NCI-H82 treated with DMSO at 0.1 percent for 48 hours (cell line): Measurements from ENCODE around the gene PLCL2.

Experiments
- DNase-seq: peaks from one replicate; lab custom pipeline; 2025; ENCODE audit not compliant: unreplicated experiment; lab: John Stamatoyannopoulos, UW

The PLCL2 gene

DNA sequence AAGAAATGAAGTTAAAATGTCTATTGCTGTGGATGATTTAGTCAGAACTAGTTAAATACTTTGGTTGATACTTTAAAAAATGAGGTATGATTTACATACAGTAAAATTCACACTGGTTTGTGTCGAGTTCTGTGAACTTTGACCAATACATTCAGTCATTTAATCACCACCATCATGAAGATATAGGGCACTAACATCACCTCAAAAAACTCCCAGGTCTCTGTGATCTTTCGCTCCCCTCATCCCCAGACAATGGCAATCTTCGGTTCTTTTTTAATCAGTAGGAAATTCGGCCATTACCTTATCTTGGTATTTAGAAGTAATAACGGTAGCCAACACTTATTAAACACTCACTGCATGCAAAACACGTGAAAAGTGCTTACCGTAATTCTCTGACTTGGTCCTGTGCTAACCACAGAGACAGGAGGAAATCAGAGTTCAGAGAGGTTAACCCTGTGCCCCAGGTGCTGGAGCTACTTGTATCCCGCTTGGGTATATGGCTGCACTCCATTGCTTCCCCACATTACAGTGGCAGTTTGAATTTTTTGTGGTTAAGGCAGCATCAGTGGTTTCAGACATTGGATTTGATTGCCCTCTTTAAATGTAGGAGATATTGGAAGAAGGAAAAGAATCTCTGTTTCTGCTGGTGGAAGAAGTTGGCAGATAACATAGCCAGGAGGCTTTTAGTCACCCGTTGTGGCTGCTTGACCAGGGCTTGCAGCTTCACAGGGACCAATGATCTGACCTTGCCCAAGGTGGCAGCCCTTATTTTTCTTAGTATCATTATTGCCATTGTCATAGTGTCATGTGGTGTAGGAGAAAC lies 4.2 kb downstream of the PLCL2 start:
- DNase-seq: no peak

DNA sequence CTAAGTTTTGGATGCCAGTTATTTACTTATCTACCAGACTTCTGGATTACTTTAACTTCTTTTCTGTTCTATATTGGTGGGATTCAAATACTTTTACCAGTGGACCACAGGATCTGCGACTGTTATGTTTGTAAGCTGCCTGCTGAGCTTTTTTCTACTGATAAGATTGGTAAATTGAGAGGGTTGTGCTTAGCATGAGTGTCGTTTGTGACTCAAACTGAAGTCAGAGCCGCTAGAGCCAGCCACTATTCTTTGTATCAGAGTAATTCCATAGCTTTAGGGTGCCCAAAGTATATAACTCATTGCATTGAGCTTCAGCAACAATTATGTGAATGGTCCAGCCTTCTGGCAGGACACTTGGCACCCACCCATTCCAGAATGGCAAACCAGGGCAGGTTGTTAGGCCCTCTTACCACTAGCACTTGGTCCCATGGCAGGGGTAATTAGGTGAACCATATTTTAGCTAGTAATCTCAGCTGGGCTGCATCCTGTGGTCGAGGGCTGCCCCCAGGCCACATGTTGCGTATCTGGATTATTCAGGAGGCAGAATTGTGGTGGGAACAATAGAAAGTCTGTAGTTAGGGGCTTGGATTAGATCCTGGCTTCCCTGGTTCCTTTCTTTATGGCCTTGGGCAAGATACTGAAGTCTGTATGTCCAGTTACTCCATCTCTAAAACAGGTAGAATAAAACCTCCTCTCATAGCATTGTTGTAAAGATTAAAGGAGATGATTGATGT lies 6.0 kb downstream of the PLCL2 start:
- DNase-seq: no peak

DNA sequence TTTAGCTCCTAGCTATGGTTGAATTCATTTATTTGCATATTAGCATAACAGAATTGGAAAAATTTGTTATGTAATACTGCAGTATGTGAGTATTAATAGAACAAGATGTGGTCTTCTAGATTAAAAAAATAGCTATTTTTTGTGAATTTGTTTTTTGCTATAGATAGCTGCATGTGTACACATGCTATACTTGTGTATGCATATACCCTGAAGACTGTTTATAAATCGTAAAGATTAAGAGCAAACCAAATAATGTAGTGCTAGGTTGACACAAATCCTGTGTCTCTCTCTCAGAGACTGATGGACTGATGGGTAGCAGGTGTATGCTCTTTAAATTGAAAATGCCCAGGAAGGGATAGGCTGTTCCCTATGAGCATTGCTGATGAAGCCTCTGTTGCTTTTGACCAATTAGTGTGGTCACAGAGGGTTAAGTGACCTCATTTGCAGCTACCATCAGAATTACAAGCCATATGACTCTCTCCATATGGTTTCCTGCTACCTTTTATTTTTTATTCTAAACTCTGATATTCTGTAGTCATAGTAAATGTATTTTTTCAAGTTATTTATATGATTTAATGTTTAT lies 9.0 kb downstream of the PLCL2 start:
- no peak for DNase-seq

DNA sequence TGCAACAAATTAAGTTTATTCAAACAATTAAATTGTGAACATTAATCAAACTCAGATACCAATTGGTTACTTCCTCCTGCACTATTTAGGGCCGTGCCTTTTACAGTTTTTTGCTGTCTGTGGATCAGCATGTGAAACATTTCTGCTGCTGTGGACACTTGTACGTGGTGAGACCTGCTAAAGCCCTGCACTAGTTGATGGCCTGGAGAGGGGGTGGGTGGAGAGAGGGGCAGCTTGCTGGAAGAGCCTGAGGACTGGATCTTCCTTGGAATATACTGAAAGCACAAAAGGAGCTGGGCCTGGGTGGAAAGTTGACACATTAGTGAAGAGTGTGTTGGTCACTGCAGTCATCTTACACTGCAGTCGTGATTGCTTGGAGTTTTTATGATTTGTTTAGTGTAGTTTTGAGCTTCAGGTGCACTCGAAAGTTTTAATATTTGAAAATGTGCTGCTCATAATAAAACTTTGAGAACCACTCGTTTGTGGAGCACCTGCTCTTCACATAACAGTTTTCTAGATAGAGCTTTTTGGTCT lies 11.4 kb downstream of the PLCL2 start:
- DNase-seq: no peak

DNA sequence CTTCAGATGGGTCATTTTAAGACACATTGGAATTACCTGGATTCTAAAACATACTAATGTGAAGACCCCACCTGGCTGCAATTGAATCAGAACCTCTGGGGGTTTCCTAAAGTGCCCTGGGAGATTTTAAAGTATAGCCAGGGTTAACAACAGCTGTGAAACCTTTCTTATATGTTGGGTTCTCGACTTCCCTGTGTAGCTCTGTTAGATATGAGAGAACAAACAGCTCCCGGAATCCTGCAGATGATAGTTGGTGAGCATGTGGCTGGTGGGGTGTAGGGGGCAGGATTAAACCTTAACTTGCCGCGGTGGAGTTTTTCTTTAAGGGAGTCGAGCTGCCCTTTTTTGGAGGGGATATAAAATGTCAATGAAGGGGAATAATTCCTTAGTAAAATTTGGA lies 12.1 kb downstream of the PLCL2 start:
- peak; percentile 59 for DNase-seq

DNA sequence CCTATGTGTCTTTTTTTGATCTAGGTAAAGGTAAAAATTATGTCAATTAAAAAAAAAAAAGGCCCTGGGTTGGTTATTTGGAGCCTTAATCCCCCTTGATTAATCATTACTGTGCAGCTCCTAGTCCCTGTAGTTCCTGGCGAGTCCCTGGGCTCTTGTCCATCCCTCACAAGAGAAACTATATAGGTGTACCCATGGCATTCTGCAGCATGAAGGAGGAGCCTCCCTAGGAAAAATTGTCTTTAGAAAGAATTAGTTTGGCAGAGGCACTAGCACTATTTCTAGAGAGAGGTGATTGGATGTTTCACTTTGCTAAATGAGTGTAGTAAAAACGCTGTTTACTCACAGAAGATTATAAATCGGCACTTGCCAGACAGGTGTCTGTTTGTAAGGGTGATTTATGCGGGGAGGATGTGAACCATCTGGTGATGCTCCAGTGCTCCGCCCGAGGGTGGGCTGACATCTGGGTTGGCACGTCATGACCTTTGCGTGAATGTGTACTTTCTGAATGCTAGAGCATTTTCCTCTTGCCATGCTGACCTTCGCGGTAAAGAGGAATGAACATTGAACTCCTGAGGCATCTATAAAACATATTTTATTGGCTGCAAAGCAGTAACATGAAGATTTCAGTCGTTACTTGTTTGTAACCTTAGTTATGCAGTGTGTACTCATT lies 12.6 kb downstream of the PLCL2 start:
- DNase-seq: peak; percentile 75

DNA sequence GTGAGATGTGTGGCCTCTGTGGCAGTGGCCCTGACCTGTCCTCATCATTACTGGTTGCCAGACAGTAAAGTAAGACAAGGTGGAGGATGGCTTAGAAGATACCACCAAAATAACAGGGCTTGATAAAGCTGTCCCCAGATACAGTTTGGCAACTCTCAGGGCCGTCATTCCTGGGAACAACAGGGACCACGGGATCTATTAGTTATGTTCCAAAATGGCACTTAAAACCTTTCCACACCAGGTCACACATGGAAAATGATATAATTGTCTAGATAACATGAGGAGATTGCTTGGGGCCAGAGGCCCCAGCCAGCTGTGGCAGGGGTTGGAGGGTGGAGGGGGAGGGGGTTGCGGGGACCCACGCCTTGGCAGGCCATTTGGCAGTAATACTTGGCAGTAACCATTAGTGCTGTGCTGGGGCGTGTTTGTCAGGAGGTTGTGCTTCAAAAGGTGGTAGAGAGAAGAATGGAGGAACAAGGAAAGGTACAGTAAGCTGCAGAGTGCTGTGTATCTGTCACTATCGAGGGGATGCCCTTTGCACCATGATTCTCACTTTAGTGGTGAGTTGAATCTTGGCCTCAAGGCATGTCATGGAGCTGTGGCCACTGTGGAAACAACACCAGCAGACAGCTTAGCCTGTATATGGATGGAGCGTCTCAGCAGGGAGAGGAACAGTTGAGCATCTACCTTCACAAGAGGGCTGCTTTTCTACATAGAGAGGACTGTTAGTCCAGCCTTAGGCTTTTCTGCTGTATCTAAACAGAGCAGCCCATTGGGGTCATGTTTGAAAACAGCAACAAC lies 14.0 kb downstream of the PLCL2 start:
- no peak for DNase-seq

DNA sequence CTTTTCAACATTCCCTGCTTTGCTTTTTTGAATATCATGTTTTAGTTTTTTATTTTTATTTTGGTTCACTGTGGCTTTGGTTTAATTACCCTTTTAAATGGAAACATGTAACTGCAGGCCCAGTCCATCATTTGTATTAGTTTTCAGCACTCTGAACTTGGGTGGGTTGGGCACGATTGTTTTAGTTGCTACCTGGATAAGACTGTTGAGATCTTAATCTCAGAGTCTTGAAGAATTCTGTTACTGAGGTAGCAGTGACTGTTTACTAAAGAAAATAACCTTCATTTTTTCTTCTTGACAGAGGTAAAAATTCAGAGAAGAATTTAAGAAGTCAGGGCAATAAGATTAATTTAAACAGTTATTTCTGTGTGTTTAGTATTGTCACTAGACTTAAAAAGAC lies 15.2 kb downstream of the PLCL2 start:
- no peak for DNase-seq

DNA sequence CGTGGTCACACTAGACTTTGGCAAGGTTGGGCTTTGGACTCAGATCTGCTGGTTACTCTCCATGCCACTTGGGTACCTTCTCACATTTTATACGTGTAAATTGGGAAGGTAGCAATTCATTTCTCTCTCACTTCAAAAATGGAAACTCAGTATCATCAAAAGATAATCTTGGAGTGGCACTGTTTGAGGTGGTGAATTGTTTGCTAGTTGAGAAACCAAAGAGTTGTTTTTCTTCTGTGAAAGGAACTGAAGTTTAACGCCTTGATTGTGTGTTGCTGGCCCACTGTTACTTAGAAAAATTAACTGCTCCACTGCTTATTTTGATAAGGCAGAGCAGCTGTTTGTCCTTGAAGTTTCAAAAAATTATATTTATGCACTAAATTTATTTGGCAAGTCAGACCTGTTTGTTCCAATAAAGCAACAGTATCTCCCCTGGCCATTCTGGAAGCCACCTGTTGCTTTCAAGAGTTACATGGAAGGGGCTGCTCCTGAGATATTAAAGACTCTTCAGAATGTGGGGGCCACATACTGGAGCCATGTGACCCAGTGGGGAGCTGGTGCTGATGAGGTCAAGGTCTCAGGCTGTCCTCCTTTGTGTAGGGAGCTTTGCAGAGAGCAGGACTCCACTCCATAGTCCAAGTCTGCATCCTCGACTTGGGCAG lies 16.2 kb downstream of the PLCL2 start:
- no peak for DNase-seq

DNA sequence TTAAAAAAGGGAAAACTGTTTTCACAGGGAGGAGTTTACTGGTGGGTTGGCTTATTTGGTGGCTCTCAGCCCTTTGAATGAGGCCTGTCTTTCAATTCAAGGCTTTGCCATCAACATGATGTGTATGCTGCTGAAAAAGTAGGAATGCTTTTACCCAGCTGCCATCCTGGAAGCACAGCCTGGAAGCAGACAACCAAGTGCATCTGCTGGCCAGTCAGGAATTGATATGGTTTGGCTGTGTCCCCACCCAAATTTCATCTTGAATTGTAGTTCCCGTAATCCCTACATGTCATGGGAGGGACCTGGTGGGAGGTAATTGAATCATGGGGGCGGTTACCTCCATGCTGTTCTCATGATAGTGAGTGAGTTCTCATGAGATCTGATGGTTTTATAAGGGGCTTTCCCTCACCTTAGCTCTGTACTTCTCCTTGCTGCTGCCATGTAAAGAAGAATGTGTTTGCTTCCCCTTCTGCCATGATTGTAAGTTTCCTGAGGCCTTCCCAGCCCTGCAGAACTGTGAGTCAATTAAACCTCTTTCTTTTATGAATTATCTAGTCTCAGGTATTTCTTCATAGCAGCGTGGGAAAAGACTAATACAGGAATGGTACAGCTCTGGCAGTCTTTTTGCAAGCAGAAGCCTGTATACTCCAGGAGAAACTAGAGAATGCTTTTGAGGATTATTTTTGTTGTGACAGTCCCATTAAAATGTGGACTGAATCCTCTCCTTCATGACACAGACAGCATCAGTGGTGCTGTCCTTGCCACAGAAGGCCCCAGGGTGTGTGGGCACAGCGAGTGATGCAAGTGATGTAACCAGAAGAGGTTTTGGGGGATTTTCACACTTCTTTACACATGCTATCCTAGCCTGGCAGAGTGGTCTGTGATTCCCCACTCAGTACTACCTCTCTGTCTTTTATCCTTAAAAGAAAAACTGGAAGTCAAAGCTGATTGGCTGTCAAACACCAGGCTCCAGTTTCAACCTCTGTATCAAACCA lies 20.0 kb downstream of the PLCL2 start:
- no peak for DNase-seq

DNA sequence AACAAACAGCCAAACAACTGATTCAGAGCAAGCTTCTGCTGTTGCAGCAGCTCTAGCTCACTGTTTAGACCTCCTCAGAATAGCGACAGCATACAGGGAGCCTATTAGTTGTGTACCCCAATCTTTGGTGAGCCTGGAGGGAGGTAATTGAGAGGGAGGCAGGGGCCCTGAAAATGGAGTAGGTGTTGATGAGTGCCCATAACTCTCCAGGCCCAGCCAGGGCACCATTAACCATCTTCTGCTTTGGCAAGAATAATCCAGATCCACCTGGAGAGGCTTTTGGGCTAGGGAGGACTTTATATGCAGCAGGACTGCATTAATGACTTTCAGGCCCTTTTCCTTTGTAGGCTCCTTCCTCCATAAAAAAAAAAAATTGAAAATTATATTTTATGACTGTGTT lies 20.9 kb downstream of the PLCL2 start:
- DNase-seq: no peak

DNA sequence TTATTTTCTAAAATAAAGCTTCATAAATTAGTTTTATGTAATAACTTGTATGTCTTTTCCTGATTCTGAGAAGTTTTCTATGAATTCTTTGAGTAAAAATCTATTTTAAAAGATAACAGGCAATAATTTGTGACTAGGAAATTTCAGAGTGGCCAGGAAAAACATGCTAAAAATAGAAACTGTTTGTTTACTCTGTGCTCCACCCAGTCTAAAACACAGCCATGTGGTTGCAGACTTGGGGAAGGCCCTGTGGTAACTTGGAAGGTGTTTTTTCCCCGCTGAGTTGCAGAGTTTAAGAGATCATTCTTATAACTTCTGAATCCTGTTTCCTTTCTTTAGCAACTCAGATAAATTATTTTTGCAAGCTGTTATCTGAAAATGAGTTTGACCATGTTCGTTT lies 21.9 kb downstream of the PLCL2 start:
- no peak for DNase-seq

DNA sequence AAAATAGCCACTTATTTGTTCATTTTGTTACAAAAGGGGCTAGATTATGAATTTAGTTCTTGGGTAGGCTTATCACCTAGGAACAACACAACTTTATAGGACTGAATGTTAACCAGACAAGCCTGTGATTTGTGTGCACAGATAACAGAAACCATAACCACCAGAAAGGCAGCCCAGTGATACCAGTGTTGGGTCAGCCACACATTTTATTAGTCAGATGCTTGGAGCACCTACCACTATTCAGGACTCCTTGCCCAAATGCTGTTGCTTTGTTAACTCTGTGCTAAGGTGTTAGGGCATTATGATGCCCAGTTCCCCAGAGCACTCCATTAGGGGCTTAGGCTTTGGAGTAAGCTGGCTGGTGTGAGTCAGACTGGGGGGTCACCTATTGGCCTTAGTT lies 22.5 kb downstream of the PLCL2 start:
- no peak for DNase-seq

DNA sequence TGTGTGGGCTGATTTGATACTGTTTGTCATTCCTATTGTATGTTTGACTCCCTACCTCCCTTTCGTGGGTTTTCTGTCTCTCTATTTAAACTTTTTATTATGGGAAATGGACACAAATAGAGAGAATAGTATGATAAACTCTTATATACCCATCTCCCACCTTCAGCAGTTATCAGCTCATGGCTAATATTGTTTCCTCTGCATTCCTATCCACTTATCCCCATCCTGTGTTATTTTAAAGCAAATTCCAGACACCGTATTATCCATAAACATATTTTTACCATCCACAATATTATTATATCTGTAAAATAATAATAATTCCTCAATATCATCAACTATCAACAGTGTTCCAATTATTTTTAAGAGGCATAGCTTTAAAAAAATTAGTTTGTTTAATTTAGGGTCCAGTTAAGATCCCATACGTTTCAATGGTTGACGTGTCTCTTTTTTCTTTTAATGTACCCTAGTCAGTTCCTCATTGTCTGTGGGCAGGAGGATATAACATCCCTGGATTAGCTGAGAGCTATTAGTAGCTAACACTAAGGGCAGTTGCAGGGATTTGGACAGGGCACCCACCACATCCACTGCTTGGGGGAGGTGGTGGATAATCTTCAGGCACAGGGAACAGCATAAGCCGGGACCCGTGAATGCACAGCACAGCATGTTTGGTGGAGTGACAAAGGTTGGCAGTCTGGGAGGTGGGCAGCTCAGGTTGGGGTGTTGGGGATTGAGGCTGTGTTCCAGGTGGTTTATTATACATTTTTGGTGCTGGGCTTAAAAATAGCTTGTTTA lies 23.5 kb downstream of the PLCL2 start:
- DNase-seq: peak; percentile 63

DNA sequence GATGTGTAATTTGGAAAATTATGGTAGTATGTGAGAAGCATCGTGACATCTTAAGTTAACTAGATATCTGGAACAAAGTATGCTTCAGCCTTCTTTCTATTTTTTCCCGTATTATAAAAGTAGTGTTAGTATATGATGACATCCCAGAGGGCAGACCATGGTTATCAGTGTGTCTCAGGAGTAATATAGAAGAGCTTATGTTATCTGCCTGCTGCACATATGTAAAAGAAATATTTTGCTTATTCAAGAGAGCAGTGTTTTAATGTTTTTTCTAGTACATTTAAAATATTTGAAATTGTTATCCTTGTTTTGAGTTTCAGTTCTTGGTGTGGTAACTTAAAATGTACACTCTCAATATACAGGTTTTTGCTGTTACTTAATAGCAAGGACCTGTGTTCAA lies 24.1 kb downstream of the PLCL2 start:
- DNase-seq: no peak

DNA sequence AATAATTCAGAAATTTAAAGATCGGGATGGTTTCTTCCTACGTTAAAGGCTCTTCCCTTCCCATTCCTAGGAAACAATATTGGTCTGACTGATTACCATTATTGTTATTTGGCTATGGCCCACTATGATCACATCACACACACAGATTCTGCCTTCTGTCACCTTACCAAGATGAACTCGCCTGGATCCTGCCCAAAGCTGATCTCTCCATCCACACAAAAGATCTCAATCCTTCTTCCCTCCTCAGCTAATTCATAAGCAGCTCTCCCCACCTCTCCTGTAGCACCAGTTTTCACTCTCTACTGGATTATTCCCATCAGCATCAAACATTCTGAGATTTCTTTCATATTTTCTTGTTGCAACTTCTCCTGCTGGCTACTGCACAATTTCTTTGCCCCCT lies 25.0 kb downstream of the PLCL2 start:
- DNase-seq: no peak

DNA sequence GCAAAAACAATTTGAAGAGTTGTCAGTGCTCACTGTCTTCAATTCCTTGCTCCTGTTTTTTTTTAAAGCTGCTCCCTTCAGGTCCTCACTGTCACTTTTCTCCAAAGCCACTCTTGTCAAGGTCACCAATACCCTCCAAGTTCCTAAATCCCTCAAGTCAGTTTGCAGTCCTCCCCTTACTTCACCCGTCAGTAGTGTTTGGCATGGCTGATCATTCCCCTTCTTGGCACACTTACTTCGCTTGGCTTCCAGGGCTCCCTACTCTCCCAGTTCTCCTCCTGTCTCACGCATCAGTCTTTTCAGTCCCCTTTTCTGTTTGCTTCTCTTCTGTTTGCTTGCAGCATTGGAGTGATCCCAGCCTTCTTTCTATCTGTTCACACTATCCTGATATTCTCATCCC lies 25.5 kb downstream of the PLCL2 start:
- no peak for DNase-seq

DNA sequence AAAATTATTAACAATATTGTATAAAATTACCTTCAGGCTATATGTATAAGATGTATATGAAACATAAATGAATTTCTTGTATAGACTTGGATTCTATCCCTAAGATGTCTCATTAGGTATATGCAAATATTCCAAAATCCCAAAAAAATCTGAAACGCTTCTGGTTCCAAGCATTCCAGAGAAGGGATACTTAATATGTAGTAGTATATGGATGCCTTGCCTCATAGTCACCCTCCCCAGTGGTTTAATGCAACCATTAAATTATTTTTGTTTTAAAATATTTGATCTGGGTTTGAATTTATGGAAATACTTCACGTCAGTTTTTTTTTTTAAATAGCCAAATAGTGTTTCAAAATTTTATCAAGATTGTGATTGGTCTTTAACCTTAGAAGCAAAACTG lies 27.2 kb downstream of the PLCL2 start:
- no peak for DNase-seq
